ENCODE data around the gene DLG2. TPM values are rescaled to one million over a fixed set of nuclear protein-coding genes. Genes with fewer than 3 reads are reported as not detected.
"Not testable (repeated sequence)": the region's sequence is repeated elsewhere in the genome, so short reads cannot be mapped to it uniquely, and the experiment has no call there.

DLG2 gene
- total RNA-seq, 1 donor from 2014 or later: 0.17 TPM

GRCh38 chr11:83746921-83747585 is 1880.1 kb downstream of the DLG2 start:
- no peak for DNase-seq (ENCODE audit: low read depth)
- TF ChIP-seq CTCF (conservative IDR thresholded peaks at IDR 0.05; ENCODE audit: low read depth, low read length): no peak
- no peak overlapping the region for H3K4me3 ChIP-seq (ENCODE audit: low read depth, low read length)

- H3K4me3 ChIP-seq (ENCODE audit: low read depth, low read length): no peak overlapping the region
- DNase-seq (ENCODE audit: low read depth): no peak
- no peak for TF ChIP-seq CTCF (conservative IDR thresholded peaks at IDR 0.05; ENCODE audit: low read depth, low read length)
These were observed 1882.4 kb downstream of the DLG2 start for GRCh38 chr11:83744620-83745192.

- no peak for DNase-seq (ENCODE audit: low read depth)
- H3K4me3 ChIP-seq (ENCODE audit: low read depth, low read length): no peak overlapping the region
- no peak for TF ChIP-seq CTCF (conservative IDR thresholded peaks at IDR 0.05; ENCODE audit: low read depth, low read length)
These were observed 1890.5 kb downstream of the DLG2 start for GRCh38 chr11:83736684-83737083.

DNA sequence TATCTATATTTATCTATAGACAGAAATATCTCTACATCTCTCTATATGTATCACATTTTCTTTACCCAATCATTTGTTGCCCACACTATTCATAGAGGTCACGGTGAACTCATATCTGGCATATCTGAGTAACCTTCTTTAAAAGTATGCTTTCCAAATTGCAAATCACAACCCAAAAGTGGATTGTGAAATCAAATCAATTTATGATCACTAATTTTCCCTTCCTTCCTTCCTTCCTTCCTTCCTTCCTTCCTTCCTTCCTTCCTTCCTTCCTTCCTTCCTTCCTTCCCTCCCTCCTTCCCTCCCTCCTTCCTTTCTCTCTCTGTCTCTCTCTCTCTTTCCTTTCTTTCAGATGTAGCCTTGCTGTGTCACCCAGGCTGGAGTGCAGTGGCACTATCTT is 1893.0 kb downstream of the DLG2 start:
- no peak overlapping the region for H3K4me3 ChIP-seq (ENCODE audit: low read depth, low read length)
- no peak for TF ChIP-seq CTCF (conservative IDR thresholded peaks at IDR 0.05; ENCODE audit: low read depth, low read length)
- no peak for DNase-seq (ENCODE audit: low read depth)

GRCh38 chr11:83731288-83731687 is 1895.9 kb downstream of the DLG2 start:
- H3K4me3 ChIP-seq (ENCODE audit: low read depth, low read length); DNase-seq (ENCODE audit: low read depth): not testable (repeated sequence)

DNA sequence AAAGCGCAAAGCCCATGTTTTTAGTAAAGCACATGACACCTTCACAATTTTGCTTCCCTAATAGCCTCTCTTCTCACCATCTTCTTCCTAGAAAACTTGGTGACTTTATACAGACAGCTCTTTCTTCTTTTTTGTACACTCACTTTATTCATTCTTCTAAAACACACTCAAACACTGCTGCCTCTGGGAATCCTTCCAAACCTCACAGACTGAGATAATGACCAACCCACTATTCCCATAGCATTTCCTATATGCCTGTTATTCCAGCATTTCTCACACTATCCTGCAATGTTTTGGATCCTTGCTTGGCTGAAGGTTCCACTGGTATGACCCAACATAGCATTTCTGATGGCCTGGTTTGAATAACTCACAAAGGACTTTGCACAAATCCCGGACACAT is 1898.9 kb downstream of the DLG2 start:
- DNase-seq (ENCODE audit: low read depth): no peak
- TF ChIP-seq CTCF (conservative IDR thresholded peaks at IDR 0.05; ENCODE audit: low read depth, low read length): no peak
- H3K4me3 ChIP-seq (ENCODE audit: low read depth, low read length): no peak overlapping the region

- no peak overlapping the region for H3K4me3 ChIP-seq (ENCODE audit: low read depth, low read length)
These were observed 1899.9 kb downstream of the DLG2 start for GRCh38 chr11:83727251-83727650.

More at GRCh38 chr11:83727251-83727650, 1899.9 kb downstream of the DLG2 start:
- DNase-seq (ENCODE audit: low read depth): no peak
- no peak for TF ChIP-seq CTCF (conservative IDR thresholded peaks at IDR 0.05; ENCODE audit: low read depth, low read length)

All from epithelial cell of proximal tubule (primary cell).